Stimulated activated CD8-positive, alpha-beta memory T cell treated with anti-CD3 and anti-CD28 coated beads, Interleukin-4, amount 100 ng/mL, for 48 hours (primary cell): ENCODE data around the gene HSPB1.
A peak's percentile ranks its signal among the peaks of the same experiment; 100 is the strongest.
"Not testable (repeated sequence)": the region's sequence is repeated elsewhere in the genome, so short reads cannot be mapped to it uniquely, and the experiment has no call there.

Experiments
- DNase-seq: peaks from one replicate; pipeline ENCODE4 v3.0.0-alpha.2; 2020

Gene HSPB1

DNA sequence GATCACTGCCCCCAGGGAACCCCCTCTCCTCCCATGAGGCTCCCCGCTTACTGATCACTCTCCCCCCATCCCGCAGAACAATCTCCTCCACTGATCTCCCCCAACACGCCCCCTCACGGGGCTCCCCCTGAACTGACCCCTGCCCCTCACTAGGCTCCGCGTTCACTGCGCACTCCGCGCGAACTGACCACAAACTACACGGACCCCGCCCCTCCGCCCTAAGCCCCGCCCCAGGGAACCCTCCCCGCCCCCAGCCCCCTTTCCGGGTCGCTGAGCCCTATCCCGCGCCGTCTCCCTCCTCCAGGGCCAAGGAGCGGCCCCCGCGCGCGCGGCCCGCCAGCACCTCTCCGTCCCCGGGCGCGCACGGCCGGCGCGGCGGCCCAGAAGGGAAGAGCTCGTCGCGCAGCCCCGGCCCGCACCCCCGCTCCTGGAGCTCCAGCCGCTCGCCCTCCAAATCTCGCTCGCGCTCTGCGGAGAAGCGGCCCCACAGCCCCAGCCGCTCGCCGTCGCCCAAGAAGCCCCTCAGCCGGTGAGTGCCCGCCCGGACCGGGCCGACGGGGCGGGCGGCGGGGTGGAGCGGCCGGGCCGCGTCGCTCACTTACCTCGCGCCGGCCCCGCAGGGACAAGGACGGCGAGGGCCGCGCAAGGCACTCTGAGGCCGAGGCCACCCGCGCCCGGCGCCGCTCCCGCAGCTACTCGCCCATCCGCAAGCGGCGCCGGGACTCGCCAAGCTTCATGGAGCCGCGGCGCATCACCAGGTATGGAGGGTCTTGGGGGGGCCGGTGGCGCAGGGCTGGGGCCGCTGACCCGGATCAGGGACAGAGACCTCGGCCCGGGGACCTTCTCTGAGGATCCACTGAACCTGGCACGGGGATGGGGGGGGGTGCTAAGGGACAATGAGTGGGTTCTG, 19.9 kb upstream of the HSPB1 start:
- DNase-seq, result peak; percentile 38

DNA sequence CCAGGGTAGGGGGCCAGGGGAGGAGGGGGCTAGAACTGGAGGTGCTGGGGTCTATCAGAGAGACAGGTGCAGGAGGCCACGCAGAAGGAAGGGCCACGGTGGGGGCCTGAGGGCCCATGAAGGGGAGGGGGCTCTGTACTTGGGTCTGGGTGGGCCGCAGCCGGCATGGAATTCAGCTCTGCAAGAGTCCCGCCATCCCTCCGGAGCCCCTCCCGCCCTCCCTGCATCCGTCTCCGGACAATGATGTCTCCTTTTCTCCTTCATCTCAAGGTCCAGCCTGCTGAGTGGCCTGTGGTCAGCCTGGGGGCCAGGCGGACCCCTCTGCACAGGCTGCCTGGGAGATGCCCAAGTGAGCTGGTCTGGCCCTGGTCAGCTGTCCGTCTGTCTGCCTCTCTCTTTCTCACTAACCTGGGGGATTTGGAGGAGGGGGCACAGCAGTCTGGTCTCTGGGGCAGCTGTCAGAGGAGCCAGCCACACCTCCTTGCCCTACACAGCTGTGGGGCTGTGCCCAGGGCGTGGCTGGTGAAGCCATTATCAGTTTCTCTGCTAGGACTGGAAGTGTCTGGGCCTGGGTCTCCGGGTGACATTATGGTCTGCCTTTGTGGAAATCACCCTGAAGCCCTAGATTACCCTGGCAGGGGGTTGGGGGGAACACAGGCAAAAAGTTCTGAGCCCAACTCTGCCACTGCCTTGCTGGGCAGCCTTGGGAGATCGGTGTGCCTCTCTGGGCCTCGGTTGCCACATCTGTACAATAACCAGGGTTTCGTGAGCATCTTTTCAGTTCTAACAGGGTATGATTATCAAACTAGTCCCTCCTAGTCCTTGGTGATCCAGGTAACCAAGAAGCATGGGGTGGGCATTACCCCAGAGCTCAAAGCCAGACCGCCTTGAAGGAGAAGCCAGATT, 19.0 kb upstream of the HSPB1 start:
- no peak for DNase-seq

DNA sequence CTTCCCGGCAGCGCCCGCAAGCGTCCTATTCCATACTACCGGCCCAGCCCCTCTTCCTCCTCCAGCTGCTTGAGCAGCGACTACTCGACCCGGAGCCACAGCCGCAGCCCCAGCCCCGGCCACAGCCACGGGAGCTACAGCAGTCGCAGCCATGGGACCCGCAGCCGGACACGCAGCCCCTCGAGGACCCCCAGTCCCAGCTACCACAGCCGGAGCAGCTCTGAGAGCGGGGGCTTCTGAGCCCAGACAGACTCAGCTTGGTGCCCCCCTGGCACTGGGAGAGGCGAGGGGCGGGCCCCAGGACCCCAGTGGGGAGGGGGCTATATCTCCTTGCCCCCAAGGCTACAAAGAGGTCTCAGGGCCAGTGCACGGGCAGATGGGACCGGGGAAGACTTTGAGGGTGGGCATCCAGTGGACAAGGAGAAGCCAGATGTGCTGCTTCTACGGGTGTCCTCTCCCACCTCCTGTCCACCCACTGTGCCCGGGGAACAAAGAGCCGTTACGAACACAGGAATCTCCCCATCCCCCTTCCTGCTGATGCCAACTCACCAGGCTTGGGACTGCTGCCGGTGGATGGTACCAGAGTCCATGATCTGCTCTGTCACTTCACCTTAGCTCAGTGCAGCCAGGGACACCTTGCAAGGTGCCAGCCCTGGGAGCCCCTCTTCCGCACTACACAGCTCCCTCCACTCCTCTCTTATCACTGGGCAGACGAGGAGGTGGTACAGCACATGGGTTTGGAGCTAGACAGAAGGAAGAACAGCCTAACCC, 16.7 kb upstream of the HSPB1 start:
- no peak for DNase-seq

DNA sequence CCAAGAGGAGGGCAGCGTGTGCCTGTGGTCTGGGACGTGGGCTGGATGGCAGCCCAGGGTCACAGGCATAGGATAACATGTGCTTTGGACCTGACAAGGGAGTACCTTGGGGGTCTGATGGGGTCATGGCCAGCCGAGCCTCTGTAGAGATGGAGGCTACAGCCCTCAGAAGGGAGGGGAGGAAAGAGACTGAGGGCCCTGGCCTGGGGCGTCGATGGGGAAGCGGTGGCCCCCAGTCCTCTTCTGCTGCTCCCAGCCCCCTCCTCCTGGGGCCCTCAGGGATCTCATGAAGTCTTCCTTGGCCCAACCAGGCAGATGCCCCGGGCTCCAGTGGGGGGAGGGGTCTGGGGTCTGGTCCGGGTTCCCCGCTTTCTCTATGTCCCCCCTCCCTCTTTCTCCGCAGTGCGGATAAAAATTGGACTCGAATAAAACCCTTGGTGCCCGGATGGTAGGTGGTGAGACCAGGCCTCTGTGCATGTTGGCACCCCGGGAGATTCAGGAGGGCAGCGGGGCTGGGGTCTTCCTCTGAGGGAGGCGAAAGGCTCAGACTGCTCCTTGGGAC, 15.6 kb upstream of the HSPB1 start:
- DNase-seq, result no peak

DNA sequence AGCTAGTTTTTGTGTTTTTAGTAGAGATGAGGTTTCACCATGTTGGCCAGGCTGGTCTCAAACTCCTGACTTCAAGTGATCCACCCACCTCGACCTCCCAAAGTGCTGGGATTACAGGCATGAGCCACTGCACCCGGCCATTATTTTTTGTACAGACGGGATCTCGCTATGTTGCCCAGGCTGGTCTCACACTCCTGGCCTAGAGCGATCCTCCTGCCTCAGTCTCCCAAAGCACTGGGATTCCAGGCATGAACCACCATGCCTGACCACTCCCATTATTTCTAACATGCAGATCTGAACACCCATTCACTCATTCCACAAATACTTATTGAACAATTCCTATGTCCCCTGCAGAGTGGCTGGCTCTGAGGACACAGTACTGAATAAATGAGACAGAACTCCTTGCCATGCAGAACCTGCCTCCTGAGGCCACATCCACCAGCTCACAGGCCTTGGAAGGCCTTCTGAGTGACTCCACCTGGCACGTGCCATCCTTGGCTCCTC, 11.6 kb upstream of the HSPB1 start:
- not testable (repeated sequence) for DNase-seq

DNA sequence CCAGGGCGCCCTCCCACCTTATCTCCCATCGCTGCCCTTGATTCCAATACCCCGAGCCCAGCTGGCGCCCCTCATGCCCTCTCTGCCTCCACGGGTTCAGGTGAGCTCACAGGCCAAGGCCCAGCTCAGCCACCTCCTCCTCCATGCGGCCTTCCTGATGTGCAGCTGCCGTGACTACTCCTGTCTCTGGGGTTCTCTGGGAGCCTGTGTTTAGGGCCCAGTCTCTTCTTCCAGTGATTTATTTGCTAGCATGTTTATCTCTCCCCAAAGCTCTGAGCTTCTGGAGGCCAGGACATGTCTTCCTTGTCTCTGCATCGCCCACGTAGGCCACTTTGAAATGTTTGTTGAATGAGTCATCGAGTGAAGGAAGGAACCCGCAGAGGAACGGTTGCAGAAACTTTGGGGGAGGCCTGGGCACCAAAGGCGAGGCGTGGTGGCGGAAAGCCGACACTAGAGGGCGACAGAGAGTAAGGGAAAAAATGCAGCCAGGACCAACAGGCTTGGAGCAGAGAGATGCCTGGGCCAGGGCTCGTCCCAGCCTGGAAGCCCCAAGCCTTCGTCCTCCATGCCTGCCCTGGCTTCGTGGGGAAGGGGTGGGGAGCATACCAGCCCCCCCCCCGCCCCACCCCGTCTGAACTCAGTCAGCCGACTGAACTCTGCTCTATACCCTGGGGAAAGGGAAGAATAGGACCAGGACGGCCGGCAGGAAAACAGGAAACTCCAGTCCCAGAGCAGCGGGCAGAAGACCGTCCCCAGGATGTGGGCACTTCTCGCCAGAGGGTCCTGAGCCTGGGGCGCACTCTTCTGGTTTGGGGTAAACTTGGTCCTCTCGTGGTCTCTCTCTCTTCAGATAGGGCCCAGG, 10.9 kb upstream of the HSPB1 start:
- DNase-seq, result peak; percentile 97

DNA sequence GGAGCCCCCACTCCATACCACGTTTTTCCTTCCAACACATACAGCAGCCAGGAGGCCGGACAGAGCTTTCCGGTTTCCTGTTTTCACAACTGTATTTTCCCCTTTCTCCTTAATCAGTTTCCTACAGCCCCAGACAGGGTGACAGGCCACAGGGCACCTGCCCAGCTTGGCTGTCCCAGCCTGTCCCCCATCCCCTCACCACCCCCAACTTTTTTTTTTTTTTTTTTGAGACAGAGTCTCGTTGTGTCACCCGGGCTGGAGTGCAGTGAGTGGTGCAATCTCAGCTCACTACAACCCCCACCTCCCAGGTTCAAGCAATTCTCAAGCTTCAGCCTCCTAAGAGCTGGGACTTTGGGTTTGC, 10.3 kb upstream of the HSPB1 start:
- DNase-seq, result no peak

DNA sequence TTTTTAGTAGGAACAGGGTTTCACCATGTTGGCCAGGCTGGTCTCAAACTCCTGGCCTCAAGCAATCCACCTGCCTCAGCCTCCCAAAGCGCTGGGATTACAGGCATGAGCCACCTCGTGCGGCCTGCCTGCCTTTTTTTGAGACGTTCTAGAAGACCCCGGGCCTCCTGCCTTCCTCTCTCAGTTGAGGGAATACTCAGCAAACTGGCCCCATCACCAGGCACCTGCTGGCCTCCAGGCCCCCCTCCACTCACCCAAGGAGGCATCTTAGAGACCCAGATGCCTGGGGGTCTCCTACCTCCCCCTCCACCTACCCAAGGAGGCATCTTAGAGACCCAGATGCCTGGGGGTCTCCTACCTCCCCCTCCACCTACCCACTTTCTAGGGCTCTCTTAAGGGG, 9.6 kb upstream of the HSPB1 start:
- DNase-seq, result not testable (repeated sequence)

DNA sequence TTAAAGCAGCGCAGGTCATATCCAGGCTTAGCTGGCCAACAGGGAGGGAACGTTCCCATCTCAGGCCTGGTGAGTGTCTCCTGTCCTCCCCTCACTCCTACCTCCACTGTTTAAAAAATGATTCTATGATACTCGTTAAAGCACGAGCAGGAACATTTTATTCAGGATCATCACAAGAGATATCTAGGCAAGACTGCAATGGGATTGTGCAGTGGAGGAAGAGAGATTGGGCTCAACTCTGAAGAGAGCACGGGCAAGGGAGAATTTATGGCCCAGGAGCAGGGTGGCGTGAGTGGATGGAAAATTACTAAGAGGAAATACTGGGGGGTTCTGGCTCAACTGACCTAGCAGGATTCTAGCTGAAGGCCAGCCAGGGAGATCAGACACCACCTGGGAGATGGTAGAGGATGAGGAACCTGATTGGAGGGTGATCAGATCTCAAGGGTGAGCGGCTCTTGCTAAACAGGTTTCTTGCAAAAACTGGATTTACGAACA, 9.0 kb upstream of the HSPB1 start:
- no peak for DNase-seq

DNA sequence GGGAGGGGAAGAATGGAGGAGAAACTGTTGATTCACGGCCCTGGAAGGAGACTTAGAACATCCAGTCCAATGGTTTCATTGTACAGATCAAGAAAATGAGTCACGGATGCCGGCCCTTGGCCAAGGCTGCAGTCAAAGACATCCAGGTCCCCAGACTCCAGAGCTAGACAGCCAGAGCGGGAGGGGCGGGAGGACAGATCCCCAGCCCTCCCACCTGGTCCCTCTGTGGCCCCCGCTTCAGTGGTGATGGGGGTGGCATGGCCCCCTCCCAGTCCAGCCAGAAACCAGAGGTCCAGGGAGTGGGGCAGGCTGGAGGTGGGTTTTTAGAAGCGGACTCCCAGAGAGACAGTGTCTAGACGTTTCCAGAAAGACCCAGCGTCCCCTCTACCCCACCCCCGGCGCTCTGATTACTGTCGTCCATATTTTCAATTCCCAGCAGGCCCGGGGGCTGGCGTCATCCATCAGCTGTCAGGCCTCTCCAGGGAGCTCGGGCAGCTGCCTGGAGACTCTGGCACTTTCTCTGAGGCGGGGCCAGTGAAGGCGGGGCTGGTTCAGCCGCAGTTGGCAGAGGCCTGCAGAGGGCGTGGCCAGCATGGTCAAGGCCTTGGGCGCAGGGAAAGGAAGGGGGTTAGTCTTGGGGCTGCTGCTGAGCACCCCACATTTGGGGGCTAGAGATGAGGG, 8.0 kb upstream of the HSPB1 start:
- DNase-seq, result peak; percentile 47

DNA sequence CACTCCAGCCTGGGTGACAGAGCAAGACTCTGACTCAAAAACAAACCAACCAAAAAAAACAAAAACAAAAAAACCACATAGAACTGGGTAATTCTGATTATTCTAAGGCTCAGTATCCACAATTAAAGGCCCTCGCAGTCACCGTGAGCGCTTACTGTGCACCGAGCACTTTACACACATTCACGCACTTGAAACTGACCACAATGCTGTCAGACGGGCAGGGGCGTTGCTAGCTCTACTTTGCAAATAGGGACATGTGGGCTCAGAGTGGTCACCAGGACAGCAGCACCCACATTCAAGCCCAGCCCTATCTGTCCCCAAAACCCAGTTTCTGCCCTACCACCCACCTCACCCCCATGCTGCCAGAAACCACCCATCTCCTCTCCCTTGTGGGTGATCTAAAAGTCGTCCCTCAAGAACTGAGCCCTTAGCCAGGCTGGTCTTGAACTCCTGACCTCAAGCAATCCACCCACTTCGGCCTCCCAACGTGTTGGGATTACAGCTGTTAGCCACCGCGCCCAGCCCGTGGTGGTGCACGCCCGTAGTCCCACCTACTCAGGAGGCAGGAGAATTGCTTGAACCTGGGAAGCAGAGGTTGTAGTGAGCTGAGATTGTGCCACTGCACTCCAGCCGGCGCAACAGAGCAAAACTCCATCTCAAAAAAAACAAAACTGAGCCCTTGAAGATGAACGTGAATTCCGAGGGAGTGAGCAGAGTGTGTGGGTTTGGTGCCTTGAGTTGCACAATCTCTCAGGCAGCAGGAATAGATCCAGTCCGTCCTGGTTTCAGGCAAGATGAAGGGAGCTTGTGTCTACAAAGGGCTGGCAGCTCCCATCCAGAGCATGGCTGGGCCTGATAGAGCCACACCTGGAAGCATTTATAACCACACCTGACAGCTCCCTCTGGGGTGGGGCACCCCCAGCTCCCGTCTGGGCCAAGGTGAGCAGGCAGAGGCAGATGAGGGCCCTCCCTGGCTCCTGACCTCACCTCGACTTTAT, 5.4 kb upstream of the HSPB1 start:
- no peak for DNase-seq

DNA sequence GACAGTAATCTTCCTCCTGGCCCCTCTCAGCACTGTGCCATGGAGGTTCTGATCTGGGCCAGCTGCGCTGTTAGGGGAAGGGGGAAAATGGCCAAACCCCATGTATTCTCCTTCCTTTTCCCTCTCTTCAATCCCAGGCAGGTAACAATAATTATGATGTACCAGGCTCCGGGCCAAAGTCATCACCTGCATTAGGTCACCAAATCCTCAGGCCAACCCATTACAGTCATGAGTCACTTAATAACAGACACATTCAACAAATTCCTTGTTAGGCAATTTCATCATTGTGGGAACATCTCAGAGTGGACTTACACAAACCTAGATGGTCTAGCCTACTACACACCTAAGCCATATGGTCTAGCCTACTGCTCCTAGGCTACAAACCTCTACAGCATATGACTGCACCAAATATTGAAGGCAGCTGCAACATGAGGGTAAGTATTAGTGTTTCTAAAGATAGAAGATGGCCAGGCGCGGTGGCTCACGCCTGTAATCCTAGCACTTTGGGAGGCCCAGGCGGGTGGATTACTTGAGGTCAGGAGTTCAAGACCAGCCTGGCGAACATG, 2.2 kb upstream of the HSPB1 start:
- no peak for DNase-seq

DNA sequence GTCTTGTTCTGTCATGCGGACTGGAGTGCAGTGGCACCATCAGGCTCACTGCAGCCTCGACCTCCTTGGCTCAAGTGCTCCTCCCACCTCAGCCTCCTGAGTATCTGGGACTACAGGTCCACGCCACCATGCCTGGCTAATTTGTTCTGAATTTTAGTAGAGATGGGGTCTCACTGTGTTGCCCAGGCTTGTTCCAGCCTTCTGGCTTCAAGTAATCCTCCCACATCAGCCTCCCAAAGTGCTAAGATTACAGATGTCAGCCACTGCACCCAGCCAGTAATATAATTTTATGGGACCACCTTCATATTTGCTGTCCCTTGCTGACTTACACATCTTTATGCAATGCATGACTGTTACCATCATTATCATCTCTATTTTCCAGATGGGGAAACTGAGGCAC, 1.5 kb upstream of the HSPB1 start:
- no peak for DNase-seq

DNA sequence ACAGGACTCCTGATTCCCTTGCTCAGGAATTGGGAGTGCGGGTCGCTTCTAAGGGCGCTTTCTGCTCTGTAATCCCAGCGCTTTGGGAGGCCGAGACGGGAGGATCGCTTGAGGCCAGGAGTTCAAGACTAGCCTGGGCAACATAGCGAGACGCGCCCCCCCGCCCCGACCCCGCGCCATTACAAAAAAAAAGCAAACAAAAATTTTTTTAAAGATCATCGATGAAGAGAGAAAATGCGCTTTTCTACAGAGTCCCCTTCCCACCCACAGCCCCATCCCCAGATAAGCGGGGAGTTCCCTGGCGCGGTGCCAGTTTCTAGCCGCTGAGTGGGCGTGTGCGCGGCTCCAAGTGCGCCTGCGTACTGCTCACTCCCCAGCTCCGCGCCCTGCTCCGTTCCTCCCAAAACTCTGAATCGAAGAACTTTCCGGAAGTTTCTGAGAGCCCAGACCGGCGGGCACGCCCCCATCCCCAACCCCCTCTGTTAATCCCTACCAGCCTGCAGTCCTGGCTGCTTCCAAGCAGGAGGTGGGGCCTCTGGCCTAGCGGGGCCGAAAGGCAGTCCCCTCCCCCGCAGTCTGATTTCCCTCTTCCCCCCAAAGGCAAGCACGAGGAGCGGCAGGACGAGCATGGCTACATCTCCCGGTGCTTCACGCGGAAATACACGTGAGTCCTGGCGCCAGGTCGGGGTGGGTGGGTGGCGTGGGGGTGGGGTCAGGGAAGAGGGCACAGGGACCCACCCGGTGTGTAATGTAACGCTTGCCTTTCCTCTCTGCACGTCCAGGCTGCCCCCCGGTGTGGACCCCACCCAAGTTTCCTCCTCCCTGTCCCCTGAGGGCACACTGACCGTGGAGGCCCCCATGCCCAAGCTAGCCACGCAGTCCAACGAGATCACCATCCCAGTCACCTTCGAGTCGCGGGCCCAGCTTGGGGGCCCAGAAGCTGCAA, 1.0 kb downstream of the HSPB1 start:
- peak; percentile 88 for DNase-seq

DNA sequence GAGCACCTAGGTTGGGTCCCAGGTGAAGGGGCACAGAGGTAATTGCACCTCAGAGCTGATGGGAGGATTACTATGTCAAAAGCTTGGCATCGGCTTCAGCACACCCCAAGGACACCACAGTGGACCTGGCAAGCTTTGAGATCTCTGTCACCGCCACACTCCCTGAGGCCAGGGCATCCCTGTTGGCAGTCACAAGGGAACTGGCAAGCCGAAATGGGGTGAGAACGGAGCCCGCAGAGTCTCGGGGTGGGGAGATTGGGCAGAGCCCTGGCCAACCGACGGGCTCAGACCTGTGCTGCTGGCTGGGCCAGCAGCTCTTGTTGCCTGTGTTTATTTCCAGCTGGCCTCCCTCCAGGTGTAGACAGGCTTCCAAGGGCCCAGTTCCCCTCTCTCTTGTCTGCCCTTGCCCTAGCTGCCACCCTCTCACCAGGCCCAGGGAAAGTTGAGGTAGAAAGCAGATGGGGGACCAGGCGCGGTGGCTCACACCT, 2.5 kb downstream of the HSPB1 start:
- no peak for DNase-seq

DNA sequence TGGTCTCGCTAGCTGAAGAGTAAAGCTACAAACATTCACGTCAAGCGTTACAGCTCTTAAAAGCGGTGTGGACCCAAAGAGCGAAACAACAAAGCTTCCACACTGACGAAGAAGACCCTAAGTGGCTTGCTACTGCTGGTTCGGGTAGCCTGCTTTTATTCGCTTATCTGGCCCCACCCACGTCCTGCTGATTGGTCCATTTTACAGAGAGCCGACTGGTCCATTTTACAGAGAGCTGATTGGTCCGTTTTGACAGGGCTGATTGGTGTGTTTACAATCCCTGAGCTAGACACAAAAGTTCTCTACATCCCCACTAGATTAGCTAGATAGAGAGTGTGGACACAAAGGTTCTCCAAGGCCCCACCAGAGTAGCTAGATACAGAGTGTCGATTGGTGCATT, 6.4 kb downstream of the HSPB1 start:
- not testable (repeated sequence) for DNase-seq

DNA sequence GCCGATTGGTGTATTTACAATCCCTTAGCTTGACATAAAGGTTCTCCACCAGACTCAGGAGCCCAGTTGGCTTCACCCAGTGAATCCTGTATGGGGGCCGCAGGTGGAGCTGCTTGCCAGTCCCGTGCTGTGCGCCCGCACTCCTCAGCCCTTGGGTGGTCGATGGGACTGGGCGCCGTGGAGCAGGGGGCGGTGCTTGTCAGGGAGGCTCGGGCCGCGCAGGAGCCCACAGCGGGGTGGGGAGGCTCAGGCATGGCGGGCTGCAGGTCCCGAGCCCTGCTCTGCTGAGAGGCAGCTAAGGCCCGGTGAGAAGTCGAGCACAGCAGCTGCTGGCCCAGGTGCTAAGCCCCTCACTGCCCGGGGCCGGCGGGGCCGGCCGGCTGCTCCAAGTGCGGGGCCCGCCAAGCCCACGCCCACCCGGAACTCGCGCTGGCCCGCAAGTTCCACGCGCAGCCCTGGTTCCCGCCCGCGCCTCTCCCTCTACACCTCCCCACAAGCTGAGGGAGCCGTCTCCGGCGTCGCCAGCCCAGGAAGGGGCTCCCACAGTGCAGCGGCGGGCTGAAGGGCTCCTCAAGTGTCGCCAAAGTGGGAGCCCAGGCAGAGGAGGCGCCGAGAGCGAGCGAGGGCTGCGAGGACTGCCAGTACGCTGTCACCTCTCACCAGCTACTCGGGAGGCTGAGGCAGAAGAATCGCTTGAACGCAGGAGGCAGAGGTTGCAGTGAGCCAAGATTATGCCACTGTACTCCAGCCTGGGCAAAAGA, 7.0 kb downstream of the HSPB1 start:
- not testable (repeated sequence) for DNase-seq
